Heart left ventricle (tissue), 16 donors: ENCODE results near the gene PLPPR5. TPM values are rescaled to one million over a fixed set of nuclear protein-coding genes. Genes with fewer than 3 reads are reported as not detected.

Experiments used
- ATAC-seq, 4 donors: fragments of 200-7000 bp; cut with Tn5 transposase; one replicate each; pipeline ENCODE4 v1.9.1; 2020 to 2022; ENCODE audit warnings: moderate library complexity in 4 of 4, mild to moderate bottlenecking in 3 of 4, moderate number of reproducible peaks in 1 of 4
- DNase-seq, 5 donors: peaks; one replicate each; pipeline ENCODE4 v3.0.0-alpha.2; 2020
- H3K27ac ChIP-seq, 12 donors: fragments of 200-600 bp; sonication (generic) in 4 of 12; one replicate each; pipeline versions ENCODE4 v1.5.0 to v1.8.0; 2016 to 2022; ENCODE audit warnings: mild to moderate bottlenecking in 2 of 12
- H3K27me3 ChIP-seq, 9 donors: fragments of 200-600 bp; sonication (generic) in 2 of 9; one replicate each; pipeline versions ENCODE4 v1.5.1 to v1.8.0; 2016 to 2022; ENCODE audit warnings: mild to moderate bottlenecking in 3 of 9
- H3K36me3 ChIP-seq, 9 donors: fragments of 200-600 bp; sonication (generic) in 2 of 9; one replicate each; pipeline versions ENCODE4 v1.5.0 to v1.8.0; 2018 to 2022; ENCODE audit warnings: mild to moderate bottlenecking in 2 of 9
- H3K4me1 ChIP-seq, 12 donors: fragments of 200-600 bp; sonication (generic) in 4 of 12; one replicate each; pipeline versions ENCODE4 v1.5.0 to v1.8.0; 2016 to 2022; ENCODE audit warnings: mild to moderate bottlenecking in 3 of 12
- H3K4me3 ChIP-seq, 12 donors: fragments of 200-600 bp; sonication (generic) in 4 of 12; one replicate each; pipeline versions ENCODE4 v1.5.0 to v1.8.0; 2017 to 2022; ENCODE audit warnings: mild to moderate bottlenecking in 9 of 12, moderate library complexity in 4 of 12
- H3K9me3 ChIP-seq, 12 donors: fragments of 200-600 bp; sonication (generic) in 4 of 12; one replicate each; pipeline versions ENCODE4 v1.5.0 to v1.8.0; 2016 to 2022; ENCODE audit warnings: mild to moderate bottlenecking in 1 of 12
- POLR2A ChIP-seq, 2 donors: fragments of 450-650 bp; IDR thresholded peaks; one replicate each; pipeline ENCODE4 v1.6.1; 2017; ENCODE audit warnings: antibody characterized with exemption in 2 of 2, mild to moderate bottlenecking in 2 of 2, moderate library complexity in 2 of 2
- WGBS, 4 donors: extraction: QIAGEN DNeasy Blood & Tissue Kit in 2 of 4; methylation state at CpG; one replicate each; pipeline versions ENCODE4 v1.1.5 to v1.1.7; 2013 to 2018; 5-methylcytosine and 5-hydroxymethylcytosine counted together
- intact Hi-C, 10 donors: fragments of 100-400 bp; cut with DNase I; formaldehyde crosslinking; loops; one replicate each; pipeline versions ENCODE4 v1.11.1 to v1.14.2; 2022
- polyA plus RNA-seq, 2 donors: library from polyadenylated mRNA; stranded (reverse); fragments of 200-250 nt; gene quantifications; one replicate each; pipeline ENCODE4 v1.2.3, GENCODE V29; 2013
- total RNA-seq, 9 donors: library from RNA; depleted of rRNA in 2 of 9; stranded (reverse); fragments of >200 nt in 2 of 9; fragmentation: NEBNext Ultra II Directional in 3 of 9; extraction: Animal tissue kit (Norgen Biotek cat#: 25700) in 3 of 9; gene quantifications; one replicate each; pipeline versions ENCODE4 v1.1.0 to v1.2.4, GENCODE V29; 2016 to 2023
- TF ChIP-seq, protein P1 (sequence below), 12 donors: fragments of 200-600 bp; sonication (generic) in 4 of 12; IDR thresholded peaks; one replicate each; pipeline versions ENCODE4 v1.5.0 to v1.8.0; 2018 to 2022; ENCODE audit warnings: antibody characterized with exemption in 12 of 12, mild to moderate bottlenecking in 5 of 12
- donor health status: ischemic (EF 13 %, LVEDD 7.1; RV severe dilation, severe dysfunction).
- donor health status: healthy with polysubstance abuse.
- donor health status: DM: no; HTN: yes; CAD: no.
- donor health status: DM: no; HTN: no; CAD: no.
- donor health status: ischemic (EF 25% LVEDD 6.9; RV normal size, moderate dysfunction).
- donor health status: ischemic (EF 25% LVEDD 5.7; RV mildly dilated, moderate dysfunction).
- donor health status: healthy.
- donor health status: DM: yes; HTN: yes; CAD: no.
- donor health status: ischemic (EF 35%, LVEDD 5.7; RV mildly dilated, moderate dysfunction).
- donor health status: nonischemic (EF 11% LVEDD 7.7; RV severe dilation, severe dysfunction).
- donor health status: DM: yes; HTN: yes; CAD: no.
- donor health status: PGD.
- donor health status: ischemic (EF 29% LVEDD 5.4; RV normal size, mild dysfunction).
- donor health status: nonischemic (EF 23%, LVEDD 6.1; RV moderate dilation, normal function).

PLPPR5 gene
- total and polyA plus RNA-seq, 11 donors: not detected

DNA sequence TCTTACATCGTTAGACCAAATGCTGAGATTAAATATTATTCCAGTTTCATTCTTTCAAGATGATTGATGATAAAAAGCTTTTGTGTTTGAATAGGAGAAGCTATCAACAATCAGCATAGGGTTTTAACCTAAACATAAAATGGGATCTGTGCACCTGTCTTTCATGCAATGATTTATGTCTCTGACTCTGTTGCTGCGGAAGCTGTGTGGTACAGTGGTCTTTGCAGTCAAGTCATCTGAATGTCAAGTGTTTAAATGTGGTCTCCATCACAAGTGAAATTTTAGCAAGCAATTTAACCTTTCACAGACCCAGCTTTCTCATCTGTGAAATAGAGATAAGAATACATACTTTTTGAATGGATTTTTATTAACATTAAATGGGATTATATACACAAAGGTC, 107.2 kb downstream of the PLPPR5 start:
- no peak for TF ChIP-seq POLR2A (IDR thresholded peaks at IDR 0.05)
- TF ChIP-seq, protein P1, sequence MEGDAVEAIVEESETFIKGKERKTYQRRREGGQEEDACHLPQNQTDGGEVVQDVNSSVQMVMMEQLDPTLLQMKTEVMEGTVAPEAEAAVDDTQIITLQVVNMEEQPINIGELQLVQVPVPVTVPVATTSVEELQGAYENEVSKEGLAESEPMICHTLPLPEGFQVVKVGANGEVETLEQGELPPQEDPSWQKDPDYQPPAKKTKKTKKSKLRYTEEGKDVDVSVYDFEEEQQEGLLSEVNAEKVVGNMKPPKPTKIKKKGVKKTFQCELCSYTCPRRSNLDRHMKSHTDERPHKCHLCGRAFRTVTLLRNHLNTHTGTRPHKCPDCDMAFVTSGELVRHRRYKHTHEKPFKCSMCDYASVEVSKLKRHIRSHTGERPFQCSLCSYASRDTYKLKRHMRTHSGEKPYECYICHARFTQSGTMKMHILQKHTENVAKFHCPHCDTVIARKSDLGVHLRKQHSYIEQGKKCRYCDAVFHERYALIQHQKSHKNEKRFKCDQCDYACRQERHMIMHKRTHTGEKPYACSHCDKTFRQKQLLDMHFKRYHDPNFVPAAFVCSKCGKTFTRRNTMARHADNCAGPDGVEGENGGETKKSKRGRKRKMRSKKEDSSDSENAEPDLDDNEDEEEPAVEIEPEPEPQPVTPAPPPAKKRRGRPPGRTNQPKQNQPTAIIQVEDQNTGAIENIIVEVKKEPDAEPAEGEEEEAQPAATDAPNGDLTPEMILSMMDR (IDR thresholded peaks at IDR 0.05): no peak
- no peak overlapping the region for H3K4me3 ChIP-seq
- intact Hi-C loops: no loop called here
- no peaks in the 10 kb centered on the region for H3K4me1 ChIP-seq
- WGBS, 4 donors: 82 to 91% (median 86%) methylated on average over 2 of the region's 2 CpGs
- no peaks in the 10 kb centered on the region for H3K36me3 ChIP-seq
- H3K27me3 ChIP-seq: no peaks in the 10 kb centered on the region
- no peak for ATAC-seq
- H3K9me3 ChIP-seq: no peaks in the 10 kb centered on the region
- DNase-seq: no peak
- H3K27ac ChIP-seq: no peak overlapping the region

DNA sequence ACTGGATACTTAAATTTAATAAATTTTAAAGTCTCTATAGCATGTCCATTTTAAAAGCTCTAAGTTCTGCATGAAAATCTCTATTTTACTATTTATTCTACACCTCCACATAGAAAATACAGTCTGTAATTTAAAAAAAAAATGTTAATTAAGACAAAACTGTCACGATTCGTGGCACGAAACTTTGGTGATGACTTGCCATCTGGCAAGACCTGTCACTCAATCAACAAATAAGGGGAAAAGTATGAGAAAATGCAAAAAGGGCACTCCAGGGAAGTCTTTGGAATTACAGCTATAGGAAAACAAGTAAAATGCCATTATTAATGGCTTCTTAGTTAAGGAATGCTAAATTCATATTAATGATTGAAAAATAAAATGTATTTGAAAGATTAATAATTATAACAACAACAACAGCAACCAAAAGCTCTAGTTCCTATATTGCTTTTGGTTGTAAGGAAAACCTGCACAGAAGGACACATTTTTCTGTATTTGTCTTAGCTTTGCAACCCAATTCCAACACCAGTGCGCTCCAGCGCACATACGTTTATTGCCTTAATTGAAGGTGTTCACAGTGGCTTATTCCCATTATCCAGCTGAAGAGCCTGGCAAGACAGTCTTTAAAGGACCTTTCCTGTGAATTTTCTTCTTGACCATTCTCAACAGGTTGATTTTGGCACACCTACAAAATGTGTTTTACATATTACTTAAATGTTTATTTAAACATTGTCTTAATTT, 107.8 kb downstream of the PLPPR5 start:
- Histone ChIP-seq H3K27ac (no peak overlapping the region), H3K4me3 (no peak overlapping the region), H3K36me3 (no peaks in the 10 kb centered on the region), H3K27me3 (no peaks in the 10 kb centered on the region), H3K9me3 (no peaks in the 10 kb centered on the region), H3K4me1 (no peaks in the 10 kb centered on the region)
- TF ChIP-seq, protein P1 (IDR thresholded peaks at IDR 0.05): no peak
- TF ChIP-seq POLR2A (IDR thresholded peaks at IDR 0.05): no peak
- WGBS, 4 donors: 91 to 95% (median 94%) methylated on average over 6 of the region's 6 CpGs
- DNase-seq: no peak
- intact Hi-C loops: no loop called here
- ATAC-seq: no peak

DNA sequence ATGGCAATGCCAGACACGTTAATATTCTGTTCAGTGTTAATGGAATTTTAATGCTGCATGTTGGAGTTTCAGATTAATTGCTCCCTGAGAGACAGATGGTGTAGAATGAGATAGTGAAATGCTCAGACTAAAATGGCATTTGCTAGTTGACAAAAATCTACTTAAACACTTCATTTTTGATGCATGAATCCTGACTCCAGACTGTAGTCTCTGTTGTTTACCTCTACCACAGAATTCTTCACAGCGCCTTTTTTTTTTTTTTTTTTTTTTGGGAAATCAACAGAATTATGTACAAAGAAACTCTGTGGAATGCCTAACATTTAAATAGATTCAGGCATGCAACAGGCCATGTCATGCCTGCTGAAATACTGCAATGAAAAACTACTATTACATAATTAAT, 111.3 kb downstream of the PLPPR5 start:
- no peak for TF ChIP-seq POLR2A (IDR thresholded peaks at IDR 0.05)
- TF ChIP-seq, protein P1 (IDR thresholded peaks at IDR 0.05): no peak
- Histone ChIP-seq H3K4me1 (no peaks in the 10 kb centered on the region), H3K9me3 (no peaks in the 10 kb centered on the region), H3K36me3 (no peaks in the 10 kb centered on the region), H3K4me3 (no peak overlapping the region), H3K27me3 (no peaks in the 10 kb centered on the region), H3K27ac (no peak overlapping the region)
- DNase-seq: no peak
- intact Hi-C loops: no loop called here
- WGBS, 4 donors: 78 to 89% (median 83%) methylated on average over 2 of the region's 2 CpGs
- no peak for ATAC-seq

DNA sequence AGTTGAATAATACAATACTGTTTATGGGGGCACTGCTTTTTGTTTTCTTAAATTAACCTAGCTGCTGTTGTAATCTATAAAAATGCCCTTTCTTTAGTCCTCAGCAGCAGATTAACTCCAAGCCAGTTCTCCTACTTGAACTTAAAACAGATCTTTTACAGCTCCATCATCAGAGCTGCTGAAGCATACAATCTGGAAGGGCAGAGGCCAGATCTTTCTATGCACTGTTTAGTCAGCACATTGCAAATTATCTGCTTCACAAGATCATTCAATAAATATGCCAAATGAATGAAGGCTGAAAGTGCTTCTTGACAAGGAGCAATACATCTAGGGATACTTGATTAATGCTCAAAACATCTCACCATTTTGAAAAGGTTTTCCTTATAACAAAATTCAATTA, 115.8 kb downstream of the PLPPR5 start:
- no peak for DNase-seq
- ATAC-seq: no peak
- H3K9me3 ChIP-seq: no peaks in the 10 kb centered on the region
- no peak overlapping the region for H3K4me3 ChIP-seq
- H3K4me1 ChIP-seq: no peaks in the 10 kb centered on the region
- no peaks in the 10 kb centered on the region for H3K27me3 ChIP-seq
- TF ChIP-seq, protein P1 (IDR thresholded peaks at IDR 0.05): no peak
- TF ChIP-seq POLR2A (IDR thresholded peaks at IDR 0.05): no peak
- no peaks in the 10 kb centered on the region for H3K36me3 ChIP-seq
- intact Hi-C loops: no loop called here
- no peak overlapping the region for H3K27ac ChIP-seq
